H9 (cell line): ENCODE measurements around the gene HIPK2. TPM values are rescaled to one million over a fixed set of nuclear protein-coding genes. Genes with fewer than 3 reads are reported as not detected.

Experiments
- DNase-seq: peaks from one replicate; pipeline ENCODE4 v3.0.0-alpha.2; 2017
- H2AFZ ChIP-seq: one replicate; pipeline ENCODE4 v1.6.1; 2013; ENCODE audit warnings: mild to moderate bottlenecking, low read length, control low read depth, moderate library complexity
- H2AK5ac ChIP-seq: 2 replicates; pipeline ENCODE4 v1.6.1; 2013; ENCODE audit warnings: low read length, control low read depth, mixed read lengths; ENCODE audit not compliant: insufficient read length
- H2BK120ac ChIP-seq: one replicate; pipeline ENCODE4 v1.6.1; 2013; ENCODE audit warnings: low read depth, mild to moderate bottlenecking, low read length, control low read depth, inconsistent platforms; ENCODE audit not compliant: poor library complexity, severe bottlenecking
- H2BK12ac ChIP-seq: 2 replicates; pipeline ENCODE4 v1.6.1; 2013; ENCODE audit warnings: low read length, control low read depth, mixed read lengths, low read depth; ENCODE audit not compliant: insufficient read length
- H2BK15ac ChIP-seq: 2 replicates; pipeline ENCODE4 v1.6.1; 2013; ENCODE audit warnings: low read depth, low read length, control low read depth
- H2BK20ac ChIP-seq: one replicate; pipeline ENCODE4 v1.6.1; 2013; ENCODE audit warnings: low read depth, mild to moderate bottlenecking, low read length, control low read depth, inconsistent platforms; ENCODE audit not compliant: poor library complexity, severe bottlenecking
- H2BK5ac ChIP-seq: 2 replicates; pipeline ENCODE4 v1.6.1; 2013; ENCODE audit warnings: low read length, control low read depth, mixed read lengths; ENCODE audit not compliant: insufficient read length
- H3K14ac ChIP-seq: 2 replicates; pipeline ENCODE4 v1.6.1; 2013; ENCODE audit warnings: low read length, control low read depth; ENCODE audit not compliant: insufficient read depth
- H3K18ac ChIP-seq: 2 replicates; pipeline ENCODE4 v1.6.1; 2013; ENCODE audit warnings: low read depth, mild to moderate bottlenecking, mixed read lengths, low read length, control low read depth; ENCODE audit not compliant: insufficient read length
- H3K23ac ChIP-seq: 2 replicates; pipeline ENCODE4 v1.6.1; 2013; ENCODE audit warnings: low read length, control low read depth, mixed read lengths, low read depth; ENCODE audit not compliant: insufficient read length
- H3K23me2 ChIP-seq: 2 replicates; pipeline ENCODE4 v1.6.1; 2013; ENCODE audit warnings: low read depth, mild to moderate bottlenecking, mixed read lengths, low read length, control low read depth; ENCODE audit not compliant: insufficient read length, poor library complexity, severe bottlenecking
- H3K27ac ChIP-seq: 2 replicates; pipeline ENCODE4 v1.5.1; 2013; ENCODE audit warnings: low read length, control low read depth, mixed read lengths, low read depth; ENCODE audit not compliant: insufficient read length
- H3K27me3 ChIP-seq: 2 replicates; pipeline ENCODE4 v1.6.1; 2013; ENCODE audit warnings: low read length, control low read depth, inconsistent platforms; ENCODE audit not compliant: insufficient read depth
- H3K4ac ChIP-seq: 2 replicates; pipeline ENCODE4 v1.6.1; 2013; ENCODE audit warnings: low read depth, mild to moderate bottlenecking, control low read depth, inconsistent platforms, low read length, moderate library complexity
- H3K4me1 ChIP-seq: 2 replicates; pipeline ENCODE4 v1.6.1; 2013; ENCODE audit warnings: low read length, control low read depth, inconsistent platforms; ENCODE audit not compliant: insufficient read depth
- H3K4me2 ChIP-seq: 2 replicates; pipeline ENCODE4 v1.6.1; 2013; ENCODE audit warnings: low read length, control low read depth, mixed read lengths; ENCODE audit not compliant: insufficient read length, insufficient read depth
- H3K56ac ChIP-seq: 2 replicates; pipeline ENCODE4 v1.6.1; 2013; ENCODE audit warnings: low read depth, mild to moderate bottlenecking, mixed read lengths, low read length, control low read depth; ENCODE audit not compliant: insufficient read length
- H3K79me1 ChIP-seq: 2 replicates; pipeline ENCODE4 v1.6.1; 2013; ENCODE audit warnings: low read depth, mild to moderate bottlenecking, moderate library complexity, low read length, control low read depth, inconsistent platforms; ENCODE audit not compliant: insufficient read depth, poor library complexity, severe bottlenecking
- H3K79me2 ChIP-seq: 2 replicates; pipeline ENCODE4 v1.6.1; 2013; ENCODE audit warnings: low read length, control low read depth, inconsistent platforms; ENCODE audit not compliant: insufficient read depth
- H3K9ac ChIP-seq: 2 replicates; pipeline ENCODE4 v1.6.1; 2013; ENCODE audit warnings: low read length, control low read depth, mixed read lengths; ENCODE audit not compliant: insufficient read length; ENCODE audit errors: extremely low read depth
- H3K9me3 ChIP-seq: one replicate; pipeline ENCODE4 v1.6.1; 2013; ENCODE audit warnings: low read depth, low read length, inconsistent platforms; ENCODE audit not compliant: control insufficient read depth
- H3T11ph ChIP-seq: one replicate; pipeline ENCODE4 v1.6.1; 2013; ENCODE audit warnings: mild to moderate bottlenecking, low read length, control low read depth, inconsistent platforms
- H4K20me1 ChIP-seq: one replicate; pipeline ENCODE4 v1.6.1; 2013; ENCODE audit not compliant: control insufficient read depth, insufficient read length, insufficient read depth
- H4K5ac ChIP-seq: 2 replicates; pipeline ENCODE4 v1.6.1; 2013; ENCODE audit warnings: low read depth, mild to moderate bottlenecking, mixed read lengths, low read length, control low read depth; ENCODE audit not compliant: insufficient read length
- H4K8ac ChIP-seq: replicated peaks from 2 replicates; pipeline ENCODE4 v1.6.1; 2013; ENCODE audit warnings: low read length, control low read depth, mixed read lengths, low read depth; ENCODE audit not compliant: insufficient read length
- H4K91ac ChIP-seq: 2 replicates; pipeline ENCODE4 v1.6.1; 2013; ENCODE audit warnings: low read depth, mild to moderate bottlenecking, moderate library complexity, mixed read lengths, low read length, control low read depth; ENCODE audit not compliant: insufficient read length
- H3K27ac Mint-ChIP-seq, 3 experiments: 2 replicates in 2 of 3; 3 replicates in 1 of 3; pipeline ENCODE4 v1.8.0; 2020 to 2021; ENCODE audit warnings: mixed read lengths in 3 of 3, mild to moderate bottlenecking in 1 of 3, moderate library complexity in 1 of 3
- H3K27me3 Mint-ChIP-seq: 2 replicates; pipeline ENCODE4 v1.8.0; 2021; ENCODE audit warnings: low read depth, mild to moderate bottlenecking, moderate library complexity, mixed read lengths
- H3K36me3 Mint-ChIP-seq, 3 experiments: 2 replicates in 2 of 3; 3 replicates in 1 of 3; pipeline ENCODE4 v1.8.0; 2020 to 2021; ENCODE audit warnings: low read depth in 3 of 3, mixed read lengths in 3 of 3; ENCODE audit not compliant: insufficient read depth in 1 of 3
- H3K4me1 Mint-ChIP-seq, 2 experiments: 2 replicates each; pipeline ENCODE4 v1.8.0; 2020; ENCODE audit warnings: mixed read lengths in 2 of 2
- H3K4me3 Mint-ChIP-seq, 2 experiments: 2 replicates in 1 of 2; 3 replicates in 1 of 2; pipeline ENCODE4 v1.8.0; 2020 to 2021; ENCODE audit warnings: mild to moderate bottlenecking in 2 of 2, mixed read lengths in 2 of 2, moderate library complexity in 1 of 2
- H3K9me3 Mint-ChIP-seq, 2 experiments: 2 replicates in 1 of 2; 3 replicates in 1 of 2; pipeline ENCODE4 v1.8.0; 2020; ENCODE audit warnings: mild to moderate bottlenecking in 2 of 2, mixed read lengths in 2 of 2, moderate library complexity in 1 of 2
- CTCF ChIP-seq: fragments of 200-600 bp; sonication (generic); conservative IDR thresholded peaks from 3 replicates; pipeline ENCODE4 v1.8.0; 2021; ENCODE audit warnings: antibody characterized with exemption, mild to moderate bottlenecking
- WGBS: extraction: QIAGEN DNeasy Blood & Tissue Kit; methylation state at CpG from one replicate; pipeline ENCODE4 v1.1.7; 2013; ENCODE audit warnings: missing lambda C conversion rate, low lambda C conversion rate, mixed read lengths; ENCODE audit not compliant: insufficient read length; ENCODE audit errors: extremely low coverage; 5-methylcytosine and 5-hydroxymethylcytosine counted together
- total RNA-seq: library from RNA; stranded (reverse); gene quantifications from 2 replicates; pipeline ENCODE4 v1.2.1, GENCODE V29; 2021

Gene HIPK2
- total RNA-seq, 1 experiment from 2014 or later, result 21.9 TPM

GRCh38 chr7:139560199-139560598 lies 217.6 kb downstream of the HIPK2 start:
- Histone ChIP-seq H2BK120ac (no peak overlapping the region), H3K9ac (no peak overlapping the region), H3K4me1 (no peaks in the 10 kb centered on the region), H3T11ph (no peak overlapping the region), H2AFZ (no peak overlapping the region), H3K4me2 (no peak overlapping the region), H3K4ac (no peak overlapping the region), H3K79me2 (no peaks in the 10 kb centered on the region), H2BK15ac (no peak overlapping the region), H3K9me3 (no peaks in the 10 kb centered on the region), H3K27me3 (no peaks in the 10 kb centered on the region), H2BK12ac (no peak overlapping the region), H3K23me2 (no peaks in the 10 kb centered on the region), H3K56ac (no peak overlapping the region), H2BK20ac (no peak overlapping the region), H3K27ac (no peak overlapping the region), H2AK5ac (no peak overlapping the region), H4K91ac (no peak overlapping the region), H3K14ac (no peak overlapping the region), H3K18ac (no peak overlapping the region), H4K8ac (no peak overlapping the region), H4K5ac (no peak overlapping the region), H4K20me1 (no peaks in the 10 kb centered on the region), H2BK5ac (no peak overlapping the region), H3K23ac (no peak overlapping the region), H3K79me1 (no peaks in the 10 kb centered on the region)
- Mint-ChIP-seq H3K27me3 (peaks cover 2% of the 10 kb centered on the region; the same call in 1 of the 2 replicates), H3K36me3 (peaks cover 0 to 5% (median 0%) of the 10 kb centered on the region in 3 experiments; a peak in 3 of 7 replicates), H3K4me1 (peaks cover 11 to 16% of the 10 kb centered on the region in 2 experiments), H3K27ac (no peak overlapping the region), H3K9me3 (peaks cover under 1% of the 10 kb centered on the region in 2 experiments; a peak in 2 of 5 replicates), H3K4me3 (no peak overlapping the region)
- WGBS, result no CpG with 5 or more reads among the region's 2 CpGs
- DNase-seq, result no peak
- TF ChIP-seq CTCF, result no peak
